Measurements from ENCODE around the gene RASGRP2.

Gene RASGRP2

DNA sequence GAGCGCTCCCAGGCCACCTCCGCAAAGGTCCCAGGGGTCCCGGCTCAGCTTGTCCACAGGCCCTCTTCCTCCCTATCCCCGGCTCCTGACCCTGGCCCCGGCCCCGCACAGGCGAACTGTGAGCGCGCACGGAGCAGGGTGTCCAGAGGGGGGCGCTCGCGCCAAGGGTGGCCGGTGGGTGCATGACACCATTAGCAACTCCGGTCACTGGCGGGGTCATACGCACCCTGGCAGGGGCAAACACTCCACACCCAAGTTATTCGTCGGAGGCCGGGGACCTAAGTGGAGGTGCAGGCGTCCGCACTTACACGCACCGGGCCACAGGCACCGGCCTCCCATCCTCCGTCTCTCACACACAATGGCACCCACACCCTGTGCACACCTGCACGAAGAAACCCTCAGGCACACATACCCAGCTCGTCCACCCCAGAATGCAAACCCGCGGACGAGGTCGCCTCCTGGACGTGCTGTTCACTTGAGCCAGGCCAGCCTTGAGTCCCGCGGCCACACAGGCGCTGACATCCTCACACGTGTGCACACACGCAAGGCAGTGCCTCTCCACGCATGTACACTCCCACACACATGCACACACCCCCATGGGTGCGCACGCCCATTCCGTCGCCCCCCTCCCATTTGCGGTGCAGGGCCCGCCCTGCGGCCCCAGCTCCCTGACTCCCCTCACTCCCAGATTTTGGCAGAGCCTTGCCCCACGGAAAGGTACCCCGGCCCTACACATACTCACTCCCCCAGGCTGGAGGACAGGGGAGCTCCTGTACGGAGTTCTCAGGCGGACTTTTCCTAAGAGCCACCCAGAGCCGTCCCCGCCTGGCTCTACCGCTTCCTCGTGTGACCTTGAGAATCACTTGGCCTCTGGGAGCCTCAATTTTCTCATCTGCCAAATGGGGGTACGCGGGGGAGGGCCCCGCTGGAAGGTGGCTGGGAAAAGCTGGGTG is at the start of gene RASGRP2:
TSS of gene RASGRP2 (minus strand) at position 552 of the 953 bp plus-strand sequence. CDS start 1,276 bp downstream, outside the sequence.
- DNase-seq, result peak; percentile 63

DNA sequence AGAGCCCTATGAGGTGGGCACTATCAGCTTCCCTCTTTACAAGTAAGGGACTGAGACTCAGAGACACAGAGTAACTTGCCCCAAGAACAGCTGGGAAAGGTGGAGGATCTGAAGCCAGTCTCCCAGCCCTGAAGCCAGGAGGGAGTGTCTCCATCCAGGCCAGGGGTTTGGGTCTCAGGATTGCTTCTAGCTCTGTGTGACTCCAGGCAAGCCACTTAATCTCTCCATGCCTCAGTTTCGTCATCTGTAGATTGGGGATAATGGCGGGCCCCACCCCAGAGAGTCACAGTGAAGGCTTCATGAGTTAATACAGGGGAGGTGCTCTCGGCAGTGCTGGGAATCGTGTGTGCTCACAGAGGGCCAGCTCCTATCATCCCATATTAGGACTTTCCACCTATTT is 48.5 kb upstream of the RASGRP2 start:
- DNase-seq, result no peak

DNA sequence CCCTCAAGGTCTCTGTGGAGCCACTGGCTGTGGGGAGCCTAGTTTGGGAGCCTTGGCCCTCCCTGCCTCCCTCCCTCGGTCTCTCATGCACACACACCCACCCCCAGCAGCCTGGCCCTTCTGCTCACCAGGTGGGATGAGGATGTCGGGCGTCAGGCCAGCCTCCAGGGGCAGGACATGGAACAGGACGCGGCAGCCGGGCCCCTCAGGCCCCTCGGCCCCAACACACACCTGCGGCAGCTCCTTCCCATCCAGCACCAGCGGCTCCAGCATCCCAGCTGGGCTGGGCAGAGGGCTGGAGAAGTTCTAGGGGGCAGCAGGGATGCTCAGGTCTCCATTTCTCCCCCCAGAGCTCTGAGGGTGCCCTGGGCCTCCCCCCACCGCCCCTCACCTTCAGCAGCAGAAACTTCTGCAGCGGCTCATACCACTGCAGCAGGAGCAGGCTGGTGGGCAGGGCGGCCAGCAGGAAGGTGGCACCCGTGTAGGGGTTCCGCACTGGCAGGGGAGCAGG is 47.9 kb upstream of the RASGRP2 start:
- DNase-seq, result no peak

DNA sequence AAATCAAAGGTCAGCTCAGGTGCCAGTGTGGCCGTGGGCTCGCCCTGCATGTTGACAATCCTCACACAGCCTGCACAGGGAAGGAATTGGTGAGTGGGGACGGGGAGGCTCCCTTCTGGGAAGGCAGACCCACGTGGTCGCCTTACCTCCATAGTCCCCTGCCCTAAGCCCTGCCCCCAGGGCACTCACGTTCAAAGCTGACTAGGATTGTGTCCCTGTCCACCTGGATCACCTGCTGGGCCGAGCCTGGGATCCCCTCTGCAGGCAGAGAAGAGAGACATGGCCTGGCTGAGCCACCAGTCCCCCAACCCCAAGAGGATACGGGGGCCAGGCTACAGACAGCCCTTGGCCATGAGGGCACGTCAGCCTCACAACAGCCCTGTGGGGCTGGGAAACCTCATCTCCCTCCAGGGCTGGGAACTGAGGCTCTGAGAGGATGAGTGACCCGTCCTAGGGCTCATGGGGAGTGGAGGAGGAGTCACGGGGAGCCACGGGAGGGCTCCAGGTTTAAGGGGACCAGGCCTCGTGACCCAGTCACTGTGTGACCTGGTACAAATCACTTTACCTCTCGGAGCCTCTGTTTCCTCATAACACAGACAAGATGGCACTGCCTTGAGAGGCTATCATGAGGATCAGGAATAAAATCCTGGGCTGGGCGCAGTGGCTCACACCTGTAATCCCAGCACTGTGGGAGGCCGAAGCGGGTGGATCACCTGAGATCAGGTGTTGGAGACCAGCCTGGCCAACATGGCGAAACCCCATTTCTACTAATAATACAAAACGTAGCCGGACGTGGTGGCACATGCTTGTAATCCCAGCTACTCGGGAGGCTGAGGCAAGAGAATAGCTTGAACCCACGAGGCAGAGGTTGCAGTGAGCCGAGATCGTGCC is 46.5 kb upstream of the RASGRP2 start:
- DNase-seq, result no peak

DNA sequence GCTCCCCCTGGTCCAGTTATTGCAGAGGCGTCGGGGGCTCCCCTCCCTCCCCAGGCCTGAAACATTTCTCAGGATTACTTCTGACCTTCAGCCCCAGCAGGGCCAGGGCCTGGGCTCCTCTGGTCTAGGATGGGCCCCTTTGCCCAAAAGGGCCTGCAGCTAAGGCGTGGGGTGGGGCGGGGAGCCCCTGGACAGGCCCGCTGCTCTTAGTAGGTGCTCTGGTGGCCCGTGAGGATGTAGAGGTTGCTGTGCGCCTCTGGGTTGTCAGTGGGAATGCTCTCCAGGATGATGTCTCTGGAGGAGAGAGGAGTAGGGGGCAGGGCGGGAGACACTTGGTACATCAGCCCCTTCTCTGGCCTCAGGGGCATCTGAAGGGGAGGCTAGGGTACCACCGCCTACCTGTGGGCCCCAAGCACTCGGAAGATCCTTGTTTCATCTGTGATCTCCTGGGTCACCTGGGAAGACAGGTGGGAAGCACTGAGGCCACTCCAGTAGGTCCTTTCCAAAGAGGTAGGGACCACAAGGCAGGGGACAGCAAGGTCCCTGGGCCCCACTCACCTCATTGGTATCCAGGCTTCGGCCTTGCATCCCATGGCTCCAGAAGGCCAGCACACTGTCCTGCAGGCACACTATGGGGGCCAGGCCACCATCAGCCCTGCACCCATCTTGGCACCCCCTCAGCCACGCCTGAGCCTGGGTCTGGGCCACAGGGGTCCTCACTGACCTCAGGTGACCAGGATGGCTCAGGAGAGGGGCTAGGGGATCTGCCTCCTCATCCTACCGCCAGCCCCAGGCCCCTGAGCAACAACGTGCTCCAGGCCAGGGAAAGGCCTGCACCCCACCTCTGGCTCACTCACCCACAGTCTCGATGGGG is 45.6 kb upstream of the RASGRP2 start:
- no peak for DNase-seq

DNA sequence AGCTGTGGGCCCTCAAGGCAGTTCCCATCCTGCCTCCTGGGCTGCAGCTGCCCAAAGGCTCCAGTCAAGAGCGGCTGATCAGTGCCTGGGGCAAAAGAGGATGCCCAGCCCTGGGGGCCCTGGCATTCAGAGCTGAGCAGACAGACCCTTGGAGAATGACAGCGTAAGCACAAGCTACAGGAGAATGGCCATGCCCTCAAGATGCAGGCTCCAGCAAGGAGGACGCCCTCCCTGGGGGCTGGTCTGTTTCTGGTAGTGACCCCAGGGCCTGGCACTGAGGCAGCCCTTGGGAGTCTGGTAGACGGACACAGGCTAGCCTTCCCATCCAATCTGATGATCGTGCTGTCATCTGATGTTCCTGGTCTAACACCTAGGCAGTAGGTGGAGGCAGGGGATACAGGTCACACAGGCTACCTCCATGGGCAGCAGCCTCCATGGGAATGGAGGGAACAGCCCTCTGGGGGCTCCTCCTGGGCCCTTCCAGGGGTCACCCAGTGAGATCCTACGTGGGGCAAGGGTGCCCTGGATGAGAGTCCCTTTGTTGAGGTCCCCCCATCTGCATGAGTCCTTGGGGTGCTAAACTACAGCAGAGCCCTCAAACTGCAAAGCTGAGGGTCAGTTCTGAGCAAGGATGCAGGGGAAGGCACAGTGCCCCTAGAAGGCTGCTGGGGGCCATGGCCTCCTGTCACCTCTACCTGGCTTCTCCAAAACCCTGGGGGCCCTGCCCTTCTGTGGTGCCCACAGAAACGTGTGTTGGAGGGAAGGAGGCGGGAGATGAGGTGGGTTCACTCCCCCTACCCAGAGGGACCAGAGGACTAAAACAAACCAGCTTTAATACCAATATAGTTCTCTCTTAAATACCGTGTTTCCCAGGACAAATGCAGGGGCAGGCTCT is 44.6 kb upstream of the RASGRP2 start:
- no peak for DNase-seq

DNA sequence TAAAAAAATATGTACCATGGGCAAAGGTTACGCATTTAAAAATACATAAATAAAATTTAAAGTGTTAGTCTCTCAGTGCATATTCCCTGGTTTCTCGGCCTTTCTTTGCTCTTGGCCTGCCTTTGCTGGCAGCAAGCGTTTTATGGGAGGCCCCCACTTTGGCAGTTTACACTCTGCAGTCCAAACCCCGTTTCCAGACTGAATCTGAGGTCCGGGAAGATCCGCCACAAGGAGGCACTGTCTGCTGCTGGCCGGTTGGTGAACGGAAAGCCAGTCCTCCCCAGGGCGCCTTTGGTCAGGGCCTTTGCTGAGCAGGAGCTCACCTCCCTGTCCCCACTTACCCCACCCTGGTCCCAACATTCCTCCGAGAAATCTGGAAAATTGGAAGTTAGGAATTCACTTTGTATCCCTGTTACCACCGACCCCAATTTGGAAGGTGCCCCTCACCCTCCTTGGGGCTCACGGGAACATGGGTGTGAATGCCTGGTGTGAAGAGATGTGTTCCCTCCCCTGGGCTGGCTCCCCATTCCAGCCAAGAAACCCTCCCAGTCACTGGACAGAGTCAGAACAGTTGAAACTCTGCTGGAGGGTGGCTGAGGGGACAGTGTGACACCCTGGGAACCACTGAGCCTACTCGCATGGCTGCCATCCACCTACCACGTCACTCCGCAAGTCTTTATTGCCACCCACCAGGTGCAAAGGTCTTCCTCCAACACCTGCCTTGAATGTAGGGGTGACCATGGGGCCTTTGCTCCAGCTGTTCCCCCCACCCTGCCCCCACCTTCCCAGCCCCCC is 43.8 kb upstream of the RASGRP2 start:
- DNase-seq, result peak; percentile 63

DNA sequence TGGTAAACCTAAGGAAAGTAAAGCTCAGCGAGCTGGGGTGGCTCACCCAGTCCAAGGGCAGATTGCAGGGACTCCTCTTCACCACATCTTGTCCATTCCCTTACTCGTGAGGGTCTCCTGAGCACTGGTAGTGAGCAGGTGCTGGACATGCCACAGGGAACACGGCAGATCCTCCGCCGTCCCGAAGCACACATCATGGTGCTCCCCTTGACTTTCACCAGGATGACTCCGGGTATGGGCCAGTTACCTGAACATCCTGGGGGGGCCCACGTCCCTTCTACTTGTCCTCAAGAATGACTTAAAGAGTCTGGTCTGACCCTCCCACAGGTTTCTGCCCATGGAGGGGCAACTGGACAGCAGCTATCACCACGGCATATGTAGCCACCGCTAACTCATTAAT is 42.4 kb upstream of the RASGRP2 start:
- no peak for DNase-seq

DNA sequence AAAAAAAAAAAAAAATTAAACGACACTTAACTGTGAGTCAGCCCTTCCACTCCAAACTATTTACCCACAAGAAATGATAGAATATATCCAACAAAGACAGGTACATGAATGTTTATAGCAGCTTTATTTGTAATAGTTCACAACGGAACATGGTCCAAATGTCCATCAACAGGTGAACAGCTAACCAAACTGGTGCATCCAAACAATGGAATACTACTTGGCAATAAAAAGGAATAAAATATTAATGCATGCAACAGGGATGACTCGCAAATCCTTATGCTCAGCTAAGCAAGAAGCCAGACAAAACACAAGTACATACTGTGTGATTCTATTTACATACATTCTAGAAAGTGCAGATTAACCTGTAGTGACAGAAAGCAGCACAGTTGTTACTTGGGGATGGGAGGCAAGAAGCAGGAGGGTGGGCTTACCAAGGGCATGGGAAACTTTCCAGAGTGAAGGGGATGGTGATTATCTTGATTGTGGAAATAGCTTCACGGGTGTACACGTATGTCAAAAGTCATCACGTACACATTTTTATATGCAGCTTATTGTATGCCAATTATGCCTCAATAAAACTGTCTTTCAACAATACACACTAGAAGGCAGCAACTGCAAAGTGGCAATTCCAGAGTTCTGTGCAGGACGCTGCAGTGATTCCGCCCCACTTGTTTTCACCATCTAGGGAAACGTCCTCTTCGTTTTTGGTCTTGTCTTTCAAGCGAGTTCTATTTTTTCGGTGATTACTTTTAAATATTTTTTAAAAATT is 41.1 kb upstream of the RASGRP2 start:
- DNase-seq, result no peak

DNA sequence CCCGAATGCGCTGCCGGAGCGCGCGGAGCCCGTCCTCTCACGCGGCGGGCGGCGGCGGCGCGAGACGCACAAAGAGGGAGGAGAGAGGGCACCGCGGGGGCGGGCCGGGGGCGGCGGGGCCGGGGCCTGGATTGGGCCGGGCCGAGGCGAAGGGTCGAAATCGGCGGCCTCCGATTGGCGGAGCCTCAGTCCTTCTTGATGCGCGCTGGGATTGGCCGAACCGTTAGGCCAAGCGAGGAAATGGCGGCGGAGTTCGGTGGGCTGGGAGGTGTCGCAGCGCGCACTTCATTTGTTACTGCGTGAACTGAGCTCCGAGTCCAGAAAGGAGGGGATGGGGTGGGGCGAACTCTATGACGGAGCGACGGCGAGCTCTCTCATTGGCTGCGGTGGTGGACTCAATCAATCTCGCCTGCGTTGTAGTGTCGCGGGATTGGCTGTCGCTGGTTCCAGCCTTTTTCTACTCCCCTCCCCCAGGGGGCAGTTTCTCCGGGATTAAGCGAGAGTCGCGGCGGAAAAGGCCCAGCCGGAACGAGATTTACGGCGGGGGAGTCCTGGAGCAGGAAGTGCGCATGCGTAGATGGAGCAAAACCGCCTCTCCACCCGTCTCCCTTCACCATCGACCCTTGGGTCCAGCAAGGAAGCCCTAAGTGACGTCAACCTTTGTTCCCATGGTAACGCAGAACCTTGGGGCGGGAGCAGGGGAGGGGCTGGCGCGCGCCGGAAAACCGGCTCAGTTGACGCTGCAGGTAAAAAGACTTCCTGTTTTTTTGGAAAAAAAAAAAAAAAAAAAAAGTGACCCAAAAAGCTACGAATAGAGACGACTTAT is 34.7 kb upstream of the RASGRP2 start, which contains the start of gene SF1:
TSS of gene SF1 (minus strand) at position 70 of the 826 bp plus-strand sequence. CDS start 150 bp downstream, outside the sequence.
- peak; percentile 100 for DNase-seq

DNA sequence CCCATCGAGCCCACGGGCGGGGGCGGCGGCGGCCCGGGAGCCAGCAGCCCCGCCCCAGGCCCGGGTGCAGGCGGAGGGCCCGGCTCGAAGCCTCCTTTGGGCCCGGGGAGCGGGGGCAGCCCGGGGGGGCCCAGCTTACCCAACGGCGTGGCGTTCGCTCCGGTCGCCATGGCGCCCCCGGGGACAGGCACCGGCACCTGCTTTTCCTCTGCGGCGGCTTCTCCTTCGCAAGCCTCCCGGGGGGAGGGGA is 34.2 kb upstream of the RASGRP2 start:
- DNase-seq, result no peak

DNA sequence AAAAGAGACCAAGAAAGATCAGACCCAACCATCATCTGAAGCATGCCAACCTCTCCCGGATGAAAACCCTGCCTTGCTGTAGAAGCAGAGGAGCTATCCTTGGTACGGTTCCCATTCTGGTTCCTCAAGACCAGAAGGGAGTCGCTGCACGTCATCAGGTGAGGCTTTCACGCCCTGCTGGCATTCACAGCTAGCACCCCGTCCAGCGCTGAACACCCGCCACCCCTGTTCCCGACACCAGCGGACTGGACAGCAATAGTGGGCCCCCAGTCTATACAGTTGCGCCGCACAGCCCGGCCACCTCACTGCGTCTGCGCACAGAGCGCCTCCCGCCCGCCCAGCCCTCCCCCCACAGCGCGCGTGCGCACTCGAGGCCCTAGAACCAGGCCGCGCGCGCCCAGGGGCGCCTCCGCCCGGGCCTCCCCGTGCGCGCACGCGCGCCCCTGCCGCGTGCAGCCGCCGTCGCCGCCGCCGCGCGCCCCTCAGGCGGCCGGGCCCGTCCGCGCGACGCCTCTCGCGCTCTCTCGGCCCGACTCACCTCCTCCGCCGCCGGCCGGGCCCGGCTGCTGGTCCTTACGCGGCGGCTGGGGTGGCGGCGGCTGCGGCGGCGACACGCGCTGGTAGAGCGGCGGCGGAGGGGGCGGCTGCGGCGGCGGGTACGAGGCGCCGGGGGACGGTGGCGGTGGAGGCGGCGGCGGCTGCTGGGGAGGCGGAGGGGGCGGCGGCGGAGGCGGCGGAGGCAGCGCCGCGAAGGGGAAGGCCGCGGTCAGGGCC is 33.7 kb upstream of the RASGRP2 start:
- DNase-seq, result peak; percentile 94

DNA sequence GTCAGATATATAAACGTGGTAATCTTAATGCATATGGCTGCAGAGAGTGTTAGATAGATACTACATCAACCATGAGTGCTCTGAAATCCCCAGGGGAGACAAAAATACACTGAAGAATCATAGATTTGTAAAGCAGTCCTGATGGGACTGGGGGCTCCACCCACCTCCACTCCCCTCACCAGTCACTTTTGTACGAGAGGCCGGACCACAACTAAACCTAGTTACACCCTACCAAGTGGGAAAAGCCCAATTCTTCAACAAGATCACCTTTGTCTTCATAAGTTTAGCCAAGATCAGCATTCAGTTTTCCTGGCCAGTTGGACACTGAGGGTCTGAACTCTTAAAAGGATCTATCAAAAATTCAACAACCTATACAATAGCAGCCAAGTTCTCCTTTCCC is 32.9 kb upstream of the RASGRP2 start:
- DNase-seq, result no peak

DNA sequence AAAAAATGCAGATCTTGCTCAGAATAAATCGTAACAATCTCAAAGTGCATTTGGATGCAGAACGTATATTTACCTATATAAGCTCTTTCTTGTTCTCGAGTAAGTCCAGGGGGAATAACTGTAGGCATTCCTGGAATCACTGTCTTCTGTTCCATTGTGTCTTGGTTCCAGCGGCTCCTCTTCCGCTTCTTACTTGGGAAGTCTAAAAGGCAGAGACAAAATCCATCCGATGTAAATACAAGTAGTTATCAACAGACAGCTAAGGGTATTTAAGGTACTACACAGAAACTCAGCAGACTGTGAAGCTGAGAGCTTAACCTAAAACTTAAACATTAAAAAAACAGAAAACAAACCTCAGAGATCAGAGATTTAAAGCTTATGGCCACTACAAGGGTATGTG is 32.5 kb upstream of the RASGRP2 start:
- DNase-seq, result no peak

DNA sequence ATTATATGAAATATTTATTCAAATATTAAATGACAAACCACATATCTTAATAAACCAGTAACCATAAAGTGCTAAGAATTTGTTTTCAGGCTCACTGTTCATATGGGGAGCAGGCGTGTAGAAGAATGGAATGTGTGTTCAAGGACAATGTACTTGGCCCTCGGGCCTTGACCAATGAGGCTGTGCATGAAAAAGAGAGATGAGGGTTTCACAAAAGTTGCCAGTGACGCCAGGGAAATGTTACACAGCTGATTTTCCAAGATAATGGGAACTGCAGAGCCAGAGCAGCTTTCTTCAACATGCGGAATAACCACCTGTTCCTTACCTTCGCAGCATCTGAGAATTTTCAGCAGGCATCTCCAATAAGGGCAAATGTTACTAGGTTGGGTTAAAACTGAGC is 30.2 kb upstream of the RASGRP2 start:
- no peak for DNase-seq

DNA sequence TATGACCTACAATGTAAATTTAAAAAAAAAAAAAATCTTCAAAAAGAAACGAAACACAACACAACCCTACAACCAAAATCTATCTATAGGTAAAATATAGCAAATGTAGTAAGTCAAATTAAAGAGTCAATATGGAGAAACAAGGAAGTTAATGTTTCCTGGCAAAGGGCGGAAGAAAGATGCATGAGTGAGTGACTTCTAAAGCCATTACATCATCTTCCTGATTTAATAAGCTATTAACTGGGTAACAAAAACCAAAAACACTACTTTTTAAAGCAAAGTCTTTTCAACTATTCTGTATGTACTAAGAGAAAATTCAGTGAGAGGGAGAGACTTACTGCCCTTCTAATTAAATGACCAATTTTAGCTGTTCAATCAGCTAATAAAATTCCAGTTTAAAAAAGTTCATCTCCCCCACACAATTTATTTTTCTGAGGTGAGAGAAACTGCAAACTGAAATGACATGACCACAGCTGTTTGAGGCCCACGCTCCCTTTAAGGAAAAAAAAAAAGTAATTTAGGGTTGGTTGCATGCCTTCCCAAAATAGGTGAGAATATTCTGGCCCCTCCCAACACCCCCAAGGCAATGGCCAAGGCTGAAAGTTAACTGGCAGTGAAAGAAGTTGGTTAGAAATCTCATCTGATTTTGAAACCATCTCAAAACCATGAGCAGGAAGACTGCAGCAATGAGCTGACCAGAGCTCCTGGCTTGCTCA is 28.5 kb upstream of the RASGRP2 start:
- no peak for DNase-seq

DNA sequence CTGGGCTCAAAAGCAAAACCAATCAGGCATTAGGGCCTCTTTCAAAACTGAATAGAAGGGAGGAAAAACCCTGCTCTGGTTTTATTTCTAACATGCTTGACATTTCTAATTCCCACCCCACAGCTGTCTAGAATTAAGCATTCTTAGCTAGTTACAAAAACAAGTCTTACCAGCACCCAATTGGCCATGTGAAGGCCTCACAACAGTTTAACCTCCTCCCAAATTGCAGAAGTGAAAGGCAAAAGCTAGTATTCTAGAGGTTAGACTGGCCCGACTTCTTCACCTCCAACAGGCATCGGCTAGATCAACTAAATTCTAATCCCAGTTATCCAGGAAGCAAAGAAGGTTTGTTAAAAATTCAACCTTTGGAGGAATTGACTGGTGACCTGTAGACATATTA is 27.9 kb upstream of the RASGRP2 start:
- DNase-seq, result no peak
